OCI-LY1 (cell line): Measurements from ENCODE around the gene ZNF264.

Experiments
- EZH2 ChIP-seq: fragments of 200-600 bp; sonication (generic), shearing (Covaris generic); IDR thresholded peaks from 2 replicates; pipeline ENCODE4 v1.8.0; 2017; ENCODE audit warnings: borderline replicate concordance, mixed run types, mild to moderate bottlenecking, antibody characterized with exemption, low read length, moderate library complexity, mixed read lengths
- TF ChIP-seq, protein P1 (sequence below): fragments of 200-600 bp; sonication (generic), shearing (Covaris generic); IDR thresholded peaks from 2 replicates; pipeline ENCODE4 v1.5.1; 2017; ENCODE audit warnings: mild to moderate bottlenecking, antibody characterized with exemption, low read length, moderate library complexity, mixed read lengths

DNA sequence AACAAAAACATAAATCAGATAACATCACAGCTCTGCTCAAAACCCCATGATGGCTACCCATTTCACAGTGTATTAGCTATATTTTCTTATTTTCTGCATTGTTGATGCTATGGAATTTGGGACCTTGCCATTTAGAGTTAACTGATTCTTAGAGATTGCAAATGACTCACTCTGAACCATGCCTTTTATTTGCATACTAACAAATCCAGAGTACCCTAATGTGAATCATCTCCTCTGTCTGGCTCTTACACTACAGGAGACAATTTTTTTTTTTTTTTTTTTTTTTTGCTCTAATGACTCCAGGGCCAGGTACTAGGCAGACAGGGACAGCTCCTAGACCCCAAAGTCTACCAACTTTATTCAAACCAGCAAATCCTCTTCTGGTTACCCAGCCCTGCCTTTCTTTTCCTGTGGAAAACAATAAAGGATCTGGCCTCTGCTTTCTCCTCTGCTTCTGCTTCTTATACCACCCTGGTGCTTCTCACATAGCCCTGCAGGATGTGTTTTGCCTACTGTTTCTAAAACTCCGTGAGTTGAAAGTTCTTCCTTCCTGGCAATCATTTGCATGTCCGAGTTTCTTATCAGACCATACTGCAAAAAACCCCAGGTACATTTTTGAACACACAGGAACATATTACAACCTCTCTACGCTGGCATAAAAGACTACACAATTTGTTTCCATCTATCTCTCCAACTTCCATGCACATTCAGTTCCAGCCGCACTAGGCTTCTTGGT lies 78.4 kb downstream of the ZNF264 start:
- TF ChIP-seq, protein P1, sequence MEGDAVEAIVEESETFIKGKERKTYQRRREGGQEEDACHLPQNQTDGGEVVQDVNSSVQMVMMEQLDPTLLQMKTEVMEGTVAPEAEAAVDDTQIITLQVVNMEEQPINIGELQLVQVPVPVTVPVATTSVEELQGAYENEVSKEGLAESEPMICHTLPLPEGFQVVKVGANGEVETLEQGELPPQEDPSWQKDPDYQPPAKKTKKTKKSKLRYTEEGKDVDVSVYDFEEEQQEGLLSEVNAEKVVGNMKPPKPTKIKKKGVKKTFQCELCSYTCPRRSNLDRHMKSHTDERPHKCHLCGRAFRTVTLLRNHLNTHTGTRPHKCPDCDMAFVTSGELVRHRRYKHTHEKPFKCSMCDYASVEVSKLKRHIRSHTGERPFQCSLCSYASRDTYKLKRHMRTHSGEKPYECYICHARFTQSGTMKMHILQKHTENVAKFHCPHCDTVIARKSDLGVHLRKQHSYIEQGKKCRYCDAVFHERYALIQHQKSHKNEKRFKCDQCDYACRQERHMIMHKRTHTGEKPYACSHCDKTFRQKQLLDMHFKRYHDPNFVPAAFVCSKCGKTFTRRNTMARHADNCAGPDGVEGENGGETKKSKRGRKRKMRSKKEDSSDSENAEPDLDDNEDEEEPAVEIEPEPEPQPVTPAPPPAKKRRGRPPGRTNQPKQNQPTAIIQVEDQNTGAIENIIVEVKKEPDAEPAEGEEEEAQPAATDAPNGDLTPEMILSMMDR: no peak
- no peak for TF ChIP-seq EZH2
